ENCODE data around the gene PEAK1.
"Not testable (repeated sequence)": the region's sequence is repeated elsewhere in the genome, so short reads cannot be mapped to it uniquely, and the experiment has no call there.

Gene PEAK1

GRCh38 chr15:77168141-77168540 lies 251.8 kb downstream of the PEAK1 start:
- no peak for DNase-seq

- DNase-seq = no peak
Observed at GRCh38 chr15:77167406-77167805, 252.5 kb downstream of the PEAK1 start.

- no peak for DNase-seq
Observed at GRCh38 chr15:77163781-77164384, 256.0 kb downstream of the PEAK1 start.

GRCh38 chr15:77162872-77163633 lies 256.9 kb downstream of the PEAK1 start:
- DNase-seq = no peak

- DNase-seq = no peak
Observed at GRCh38 chr15:77160562-77161478, 259.1 kb downstream of the PEAK1 start.

- DNase-seq = not testable (repeated sequence)
Observed at GRCh38 chr15:77156000-77156399, 263.9 kb downstream of the PEAK1 start.

GRCh38 chr15:77148191-77148590 lies 271.7 kb downstream of the PEAK1 start:
- no peak for DNase-seq

GRCh38 chr15:77145370-77145769 lies 274.5 kb downstream of the PEAK1 start:
- no peak for DNase-seq

- no peak for DNase-seq
Observed at GRCh38 chr15:77144492-77145070, 275.3 kb downstream of the PEAK1 start.

- no peak for DNase-seq
Observed at GRCh38 chr15:77144026-77144425, 275.9 kb downstream of the PEAK1 start.

GRCh38 chr15:77143616-77144015 lies 276.3 kb downstream of the PEAK1 start:
- DNase-seq = no peak

GRCh38 chr15:77143191-77143590 lies 276.7 kb downstream of the PEAK1 start:
- no peak for DNase-seq

GRCh38 chr15:77140220-77140619 lies 279.7 kb downstream of the PEAK1 start:
- DNase-seq = no peak

- no peak for DNase-seq
Observed at GRCh38 chr15:77139312-77139711, 280.6 kb downstream of the PEAK1 start.

GRCh38 chr15:77138167-77138522 lies 281.8 kb downstream of the PEAK1 start:
- DNase-seq = no peak

- DNase-seq = no peak
Observed at GRCh38 chr15:77135181-77135580, 284.7 kb downstream of the PEAK1 start.

GRCh38 chr15:77130315-77130930 lies 289.5 kb downstream of the PEAK1 start:
- no peak for DNase-seq

- no peak for DNase-seq
Observed at GRCh38 chr15:77127626-77128025, 292.3 kb downstream of the PEAK1 start.

GRCh38 chr15:77126529-77127326 lies 293.2 kb downstream of the PEAK1 start:
- no peak for DNase-seq

- no peak for DNase-seq
Observed at GRCh38 chr15:77123854-77124253, 296.1 kb downstream of the PEAK1 start.

GRCh38 chr15:77122576-77122975 lies 297.3 kb downstream of the PEAK1 start:
- DNase-seq = no peak

- DNase-seq = no peak
Observed at GRCh38 chr15:77121599-77121998, 298.3 kb downstream of the PEAK1 start.

Measured in NCI-H1105 (cell line).